Neuronal stem cell (in vitro differentiated cells): ENCODE results near the gene RPS19.

Experiments used
- DNase-seq: peaks from one replicate; pipeline ENCODE4 v3.0.0-alpha.2; 2013; ENCODE audit warnings: low spot score
- H2AFZ ChIP-seq: one replicate; pipeline ENCODE4 v1.6.1; 2013; ENCODE audit warnings: mild to moderate bottlenecking, low read length, inconsistent platforms
- H2AK5ac ChIP-seq: 2 replicates; pipeline ENCODE4 v1.6.1; 2013; ENCODE audit warnings: low read depth, mild to moderate bottlenecking, inconsistent platforms, low read length, moderate library complexity, mixed read lengths
- H2BK120ac ChIP-seq: 2 replicates; pipeline ENCODE4 v1.6.1; 2013; ENCODE audit warnings: low read depth, mild to moderate bottlenecking, inconsistent platforms, low read length, moderate library complexity, mixed read lengths
- H2BK12ac ChIP-seq: one replicate; pipeline ENCODE4 v1.6.1; 2013; ENCODE audit warnings: low read length, inconsistent platforms
- H2BK15ac ChIP-seq: 2 replicates; pipeline ENCODE4 v1.6.1; 2013; ENCODE audit warnings: mild to moderate bottlenecking, low read length, inconsistent platforms, mixed read lengths
- H2BK5ac ChIP-seq: one replicate; pipeline ENCODE4 v1.6.1; 2013; ENCODE audit warnings: inconsistent platforms, mild to moderate bottlenecking, low read length, moderate library complexity
- H3K14ac ChIP-seq: one replicate; pipeline ENCODE4 v1.6.1; 2013; ENCODE audit warnings: low read length, inconsistent platforms
- H3K18ac ChIP-seq: 2 replicates; pipeline ENCODE4 v1.6.1; 2013; ENCODE audit warnings: low read length, inconsistent platforms
- H3K23ac ChIP-seq: 2 replicates; pipeline ENCODE4 v1.6.1; 2013; ENCODE audit warnings: low read depth, mild to moderate bottlenecking, mixed read lengths, low read length, inconsistent platforms; ENCODE audit not compliant: poor library complexity
- H3K27ac ChIP-seq: replicated peaks from 3 replicates; pipeline ENCODE4 v1.5.1; 2013; ENCODE audit warnings: low read length, inconsistent platforms
- H3K27me3 ChIP-seq, 3 experiments: 2 replicates each; pipeline ENCODE4 v1.6.1; 2013; ENCODE audit warnings: low read length in 3 of 3, mild to moderate bottlenecking in 2 of 3, inconsistent platforms in 1 of 3, low read depth in 1 of 3, mixed read lengths in 1 of 3, moderate library complexity in 1 of 3; ENCODE audit not compliant: control insufficient read depth in 3 of 3, insufficient read depth in 3 of 3
- H3K36me3 ChIP-seq, 2 donors: replicated peaks in 1 of 2; 2 replicates each; pipeline ENCODE4 v1.6.1; 2013; ENCODE audit warnings: low read length in 2 of 2; ENCODE audit not compliant: control insufficient read depth in 2 of 2, insufficient read depth in 2 of 2
- H3K4ac ChIP-seq: 2 replicates; pipeline ENCODE4 v1.6.1; 2013; ENCODE audit warnings: inconsistent platforms, mild to moderate bottlenecking, low read length, moderate library complexity
- H3K4me1 ChIP-seq, 2 donors: 1 replicate in 1 of 2; 2 replicates in 1 of 2; pipeline ENCODE4 v1.6.1; 2013; ENCODE audit warnings: low read length in 2 of 2, low read depth in 1 of 2; ENCODE audit not compliant: control insufficient read depth in 2 of 2, insufficient read depth in 1 of 2
- H3K4me2 ChIP-seq: one replicate; pipeline ENCODE4 v1.6.1; 2013; ENCODE audit warnings: mild to moderate bottlenecking, low read length, inconsistent platforms; ENCODE audit not compliant: insufficient read depth, poor library complexity, severe bottlenecking
- H3K4me3 ChIP-seq, 2 donors: 2 replicates each; pipeline ENCODE4 v1.5.1; 2013; ENCODE audit warnings: low read length in 2 of 2, mild to moderate bottlenecking in 2 of 2, inconsistent platforms in 1 of 2, moderate library complexity in 1 of 2
- H3K79me1 ChIP-seq: one replicate; pipeline ENCODE4 v1.6.1; 2013; ENCODE audit warnings: low read depth, mild to moderate bottlenecking, inconsistent platforms, low read length, moderate library complexity
- H3K9ac ChIP-seq: one replicate; pipeline ENCODE4 v1.6.1; 2013; ENCODE audit warnings: mild to moderate bottlenecking, low read depth, low read length, inconsistent platforms; ENCODE audit not compliant: poor library complexity
- H3K9me3 ChIP-seq, 2 donors: replicated peaks in 1 of 2; 2 replicates each; pipeline versions ENCODE3 to v1.6.1; 2013; ENCODE audit warnings: low read length in 2 of 2, mild to moderate bottlenecking in 2 of 2, inconsistent platforms in 1 of 2, low read depth in 1 of 2, mixed read lengths in 1 of 2, moderate library complexity in 1 of 2; ENCODE audit not compliant: control insufficient read depth in 2 of 2, insufficient read depth in 1 of 2
- H4K8ac ChIP-seq: one replicate; pipeline ENCODE4 v1.6.1; 2013; ENCODE audit warnings: low read depth, mild to moderate bottlenecking, inconsistent platforms, low read length, moderate library complexity
- H4K91ac ChIP-seq: one replicate; pipeline ENCODE4 v1.6.1; 2013; ENCODE audit warnings: low read length, low read depth, mild to moderate bottlenecking, inconsistent platforms; ENCODE audit not compliant: poor library complexity
- WGBS, 2 donors: extraction: QIAGEN DNeasy Blood & Tissue Kit; methylation state at CpG; one replicate each; pipeline ENCODE4 v1.1.7; 2013; ENCODE audit warnings: missing lambda C conversion rate in 2 of 2, mixed read lengths in 1 of 2; ENCODE audit not compliant: insufficient read length in 2 of 2, insufficient replicate concordance in 1 of 2; ENCODE audit errors: extremely low coverage in 2 of 2; 5-methylcytosine and 5-hydroxymethylcytosine counted together

The RPS19 gene

GRCh38 chr19:41853768-41854167 lies 6.3 kb upstream of the RPS19 start:
- Histone ChIP-seq H3K79me1 (no peaks in the 10 kb centered on the region), H3K9me3 (peaks cover 0 to 2% of the 10 kb centered on the region in 2 donors), H3K18ac (no peak overlapping the region), H3K4me3 (no peak overlapping the region), H3K4me1 (no peaks in the 10 kb centered on the region), H3K27me3 (peaks cover 0 to 64% (median 0%) of the 10 kb centered on the region in 3 experiments), H4K8ac (no peak overlapping the region), H3K36me3 (no peaks in the 10 kb centered on the region), H3K14ac (no peak overlapping the region), H4K91ac (no peak overlapping the region), H2BK12ac (no peak overlapping the region), H3K9ac (no peak overlapping the region), H3K23ac (no peak overlapping the region), H3K4ac (no peak overlapping the region), H2BK120ac (no peak overlapping the region), H3K4me2 (no peak overlapping the region), H2BK5ac (no peak overlapping the region), H2BK15ac (no peak overlapping the region), H2AK5ac (no peak overlapping the region), H3K27ac (no peak overlapping the region), H2AFZ (no peak overlapping the region)
- no CpG with 5 or more reads among the region's 2 CpGs for WGBS, 2 donors
- no peak for DNase-seq

GRCh38 chr19:41859213-41859617 lies 840 bp upstream of the RPS19 start:
- Histone ChIP-seq H3K27me3 (peaks cover 0 to 13% (median 0%) of the 10 kb centered on the region in 3 experiments), H3K79me1 (peaks cover 16% of the 10 kb centered on the region), H2BK5ac (no peak overlapping the region), H3K14ac (no peak overlapping the region), H3K18ac (no peak overlapping the region), H4K8ac (no peak overlapping the region), H3K23ac (peak overlapping the region; percentile 99), H2AK5ac (no peak overlapping the region), H2BK15ac (no peak overlapping the region), H3K36me3 (peaks cover 33 to 37% of the 10 kb centered on the region in 2 donors), H3K27ac (peak overlapping the region; percentile 38), H4K91ac (no peak overlapping the region), H3K4me2 (no peak overlapping the region), H3K4ac (no peak overlapping the region), H3K9me3 (peaks cover 0 to 2% of the 10 kb centered on the region in 2 donors), H3K9ac (no peak overlapping the region), H2BK120ac (no peak overlapping the region), H3K4me3 (peak overlapping the region in 1 of 2 donors; percentile 16), H2AFZ (peak overlapping the region; percentile 54), H3K4me1 (peaks cover 16 to 21% of the 10 kb centered on the region in 2 donors), H2BK12ac (no peak overlapping the region)
- WGBS, 2 donors: no CpG with 5 or more reads among the region's 8 CpGs
- no peak for DNase-seq

GRCh38 chr19:41860419-41861115 lies 512 bp downstream of the RPS19 start:
- Histone ChIP-seq H2BK5ac (peak overlapping the region; percentile 99), H2AFZ (peak overlapping the region; percentile 90), H3K4me2 (peak overlapping the region; percentile 72), H3K18ac (peak overlapping the region; percentile 92), H3K27ac (peak overlapping the region; percentile 26), H2BK12ac (no peak overlapping the region), H2BK120ac (no peak overlapping the region), H3K4me3 (peak overlapping the region; percentile 95 to 98), H4K91ac (no peak overlapping the region), H2BK15ac (no peak overlapping the region), H3K36me3 (peaks cover 43 to 51% of the 10 kb centered on the region in 2 donors), H3K14ac (peak overlapping the region; percentile 66), H3K23ac (peak overlapping the region; percentile 99), H3K79me1 (peaks cover 21% of the 10 kb centered on the region), H3K9ac (peak overlapping the region; percentile 99), H3K4me1 (peaks cover 16 to 21% of the 10 kb centered on the region in 2 donors), H2AK5ac (peak overlapping the region; percentile 88), H3K4ac (no peak overlapping the region), H4K8ac (no peak overlapping the region), H3K27me3 (peaks cover 0 to 3% (median 0%) of the 10 kb centered on the region in 3 experiments), H3K9me3 (no peaks in the 10 kb centered on the region)
- no CpG with 5 or more reads among the region's 45 CpGs for WGBS, 2 donors
- DNase-seq: no peak

- H2AFZ ChIP-seq: no peak overlapping the region
- no peak overlapping the region for H3K18ac ChIP-seq
- H3K4ac ChIP-seq: no peak overlapping the region
- H3K79me1 ChIP-seq: peaks cover 22% of the 10 kb centered on the region
- peak overlapping the region; percentile 99 for H3K9ac ChIP-seq
- H3K4me1 ChIP-seq: peaks cover 16 to 21% of the 10 kb centered on the region in 2 donors
- no peak overlapping the region for H2BK120ac ChIP-seq
- H4K8ac ChIP-seq: no peak overlapping the region
- WGBS, 2 donors: no CpG with 5 or more reads among the region's 9 CpGs
- H2BK5ac ChIP-seq: no peak overlapping the region
- H2AK5ac ChIP-seq: no peak overlapping the region
- H3K4me3 ChIP-seq: peak overlapping the region; percentile 95 to 98
- H3K4me2 ChIP-seq: peak overlapping the region; percentile 72
- peaks cover 44 to 54% of the 10 kb centered on the region in 2 donors for H3K36me3 ChIP-seq
- no peak overlapping the region for H3K23ac ChIP-seq
- H3K27ac ChIP-seq: no peak overlapping the region
- no peak overlapping the region for H4K91ac ChIP-seq
- no peaks in the 10 kb centered on the region for H3K27me3 ChIP-seq
- no peaks in the 10 kb centered on the region for H3K9me3 ChIP-seq
- DNase-seq: no peak
- no peak overlapping the region for H3K14ac ChIP-seq
- no peak overlapping the region for H2BK15ac ChIP-seq
- H2BK12ac ChIP-seq: no peak overlapping the region
These were observed 1.2 kb downstream of the RPS19 start for GRCh38 chr19:41861116-41861768.
